HG02678 (cell line): ENCODE data around the gene TVP23C.

Experiments used
- ATAC-seq: cut with Tn5 transposase; IDR thresholded peaks from one replicate; pipeline ENCODE4 v1.9.1; 2021; ENCODE audit warnings: mild to moderate bottlenecking, moderate library complexity; ENCODE audit not compliant: unreplicated experiment

Gene TVP23C

GRCh38 chr17:15465045-15465701, 98.1 kb downstream of the TVP23C start:
- no peak for ATAC-seq

DNA sequence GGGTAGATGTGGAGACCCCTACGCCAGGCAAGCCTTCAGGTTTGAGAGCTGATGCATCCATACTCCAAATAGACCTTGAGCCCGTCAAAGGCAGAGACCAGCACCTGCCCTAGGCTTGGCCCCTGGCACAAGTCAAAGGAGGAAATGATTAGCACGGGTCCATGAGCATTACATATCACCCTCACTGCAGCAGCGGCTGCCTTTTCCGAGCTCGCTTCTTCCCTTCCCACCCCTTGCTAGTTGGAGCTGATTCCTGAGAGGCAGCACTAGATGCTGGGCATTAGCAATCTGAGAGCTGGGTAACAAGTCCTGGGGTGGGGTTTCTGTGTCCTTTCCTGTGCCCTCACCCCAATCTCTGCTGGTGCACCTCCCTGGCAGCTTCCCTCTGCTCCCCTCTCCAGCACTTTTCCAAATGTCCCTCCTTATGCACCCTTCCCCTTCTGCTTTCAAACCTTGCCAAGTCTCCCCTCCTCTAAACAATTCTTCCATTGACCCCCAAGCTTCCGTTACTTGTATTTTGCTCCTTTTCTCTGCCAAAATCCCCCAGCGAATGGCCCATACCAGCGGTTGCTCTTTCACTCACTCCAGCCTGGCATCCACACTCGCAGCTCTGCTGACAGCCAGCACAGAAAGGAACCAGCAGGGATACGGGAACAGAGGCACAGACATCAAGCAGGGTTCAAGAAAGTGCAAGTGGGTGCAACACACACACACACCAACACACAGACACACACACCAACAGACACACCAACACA, 98.9 kb downstream of the TVP23C start:
- no peak for ATAC-seq

DNA sequence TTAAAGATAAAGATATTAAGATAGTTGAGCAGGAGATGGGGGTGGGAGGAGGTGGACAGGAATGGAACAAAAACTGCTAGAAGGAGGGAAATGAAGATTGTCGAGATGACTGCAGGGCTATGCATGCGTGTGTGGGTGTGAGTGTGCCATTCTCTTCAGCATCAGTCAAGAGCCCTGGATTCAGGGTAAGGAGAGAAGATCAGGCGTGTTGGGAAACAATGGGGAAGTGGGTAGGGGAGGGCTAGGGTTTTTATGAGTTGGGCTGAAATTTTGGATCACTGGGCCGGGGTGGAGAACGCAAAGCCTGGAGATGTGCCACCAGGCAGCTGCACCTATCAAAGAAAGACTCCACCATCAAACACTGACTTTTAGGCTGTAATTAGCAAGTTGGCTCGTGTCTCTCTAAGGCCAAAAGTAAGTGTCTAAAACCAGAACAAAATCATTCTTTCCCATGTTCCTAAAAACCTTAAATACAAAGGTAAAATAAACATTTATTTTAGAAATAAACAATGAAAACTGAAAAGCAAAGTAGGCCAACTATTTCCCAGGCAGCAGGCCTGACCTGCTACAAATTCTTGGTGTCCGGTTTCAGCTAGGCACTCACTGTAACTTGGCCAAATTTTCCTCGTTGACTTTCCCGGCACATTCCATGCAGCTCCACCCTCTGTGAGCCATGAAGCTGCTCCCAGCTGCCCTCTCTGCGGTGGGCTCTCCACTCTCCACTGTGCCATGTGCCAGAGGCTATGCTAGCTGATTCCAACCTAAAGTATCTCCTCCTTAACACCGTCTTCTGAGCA, 100.1 kb downstream of the TVP23C start:
- ATAC-seq, result no peak

DNA sequence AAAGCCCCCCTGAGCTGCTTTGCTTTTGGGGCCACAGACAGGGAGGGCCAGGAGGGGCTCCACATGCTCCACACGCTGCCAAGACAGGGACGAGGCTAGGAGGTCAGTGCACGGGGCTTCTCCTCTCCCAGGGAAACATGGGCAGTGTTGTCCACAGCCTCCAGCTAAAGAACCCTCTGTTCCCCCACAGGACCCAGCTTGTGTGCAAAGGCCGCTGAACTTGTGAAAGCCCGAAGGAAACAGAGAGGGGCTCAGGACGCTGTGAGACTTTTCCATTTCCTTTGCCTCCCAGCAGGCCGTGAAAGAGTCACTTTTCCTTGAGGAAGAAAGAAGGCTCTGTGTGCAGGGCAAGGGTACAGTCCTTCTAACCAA, 105.6 kb downstream of the TVP23C start:
- no peak for ATAC-seq

DNA sequence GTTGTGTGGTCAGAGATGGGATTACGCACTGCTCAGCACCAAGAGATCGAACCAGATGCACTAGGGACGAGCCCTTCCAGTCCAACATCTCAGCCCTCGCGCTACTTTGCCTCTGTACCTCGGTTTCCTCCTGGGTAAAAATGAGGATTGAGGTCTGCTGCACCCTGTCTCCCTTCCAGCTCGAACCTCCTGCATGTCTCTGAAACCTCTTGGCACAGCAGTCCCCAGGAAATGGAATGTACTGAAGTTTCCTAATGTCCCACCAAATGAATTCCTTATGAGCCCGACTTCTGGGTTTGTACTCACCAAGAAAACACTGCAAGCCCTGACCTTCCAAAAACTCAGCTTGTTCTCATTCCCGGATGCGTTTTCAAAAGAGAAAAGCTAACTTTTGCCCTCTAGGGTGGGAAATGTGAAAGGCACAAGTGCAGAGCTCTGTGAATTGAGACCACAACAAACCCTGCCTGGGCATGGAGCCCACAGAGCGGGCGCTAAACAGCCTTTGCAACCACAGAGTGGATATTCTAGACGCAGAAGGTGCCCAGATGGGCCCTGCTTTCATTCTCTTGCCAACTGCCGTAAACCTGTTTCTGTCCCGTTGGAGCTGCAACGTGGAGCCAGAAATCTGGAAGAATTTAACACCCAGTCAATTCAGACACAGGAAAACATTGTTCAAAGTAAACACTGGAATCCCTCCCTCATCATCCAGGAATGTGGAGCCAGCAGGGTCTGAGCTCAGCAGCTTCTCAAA, 106.1 kb downstream of the TVP23C start:
- ATAC-seq, result no peak

GRCh38 chr17:15456496-15456895, 106.8 kb downstream of the TVP23C start:
- ATAC-seq, result no peak

- no peak for ATAC-seq
These were observed 108.9 kb downstream of the TVP23C start for GRCh38 chr17:15454346-15454745.

- no peak for ATAC-seq
These were observed 109.5 kb downstream of the TVP23C start for GRCh38 chr17:15453782-15454181.

GRCh38 chr17:15453246-15453645, 110.0 kb downstream of the TVP23C start:
- ATAC-seq, result no peak

GRCh38 chr17:15452746-15453145, 110.5 kb downstream of the TVP23C start:
- no peak for ATAC-seq
